A549 (cell line): ENCODE results near the gene PPFIA2. TPM values are rescaled to one million over a fixed set of nuclear protein-coding genes. Genes with fewer than 3 reads are reported as not detected.

Experiments used
- ATAC-seq, 2 experiments: fragments of 200-7000 bp in 1 of 2; fragments of >200 bp in 1 of 2; cut with Nextera tagmentation in 1 of 2; cut with Tn5 transposase in 1 of 2; 3 replicates each; pipeline versions ENCODE4 v1.8.0 to v1.9.1; 2018 to 2020; ENCODE audit warnings: mild to moderate bottlenecking in 1 of 2, moderate library complexity in 1 of 2
- CTCF ChIA-PET: fragments of 300-600 bp; sonication (Branson Sonifier 250); formaldehyde crosslinking; extraction: SDS; loops from one replicate; lab custom pipeline; 2021; ENCODE audit warnings: antibody characterized with exemption, inconsistent platforms; lab: Yijun Ruan, JAX
- POLR2A ChIA-PET: fragments of 350-600 bp; formaldehyde crosslinking; extraction: SDS; loops from one replicate; lab custom pipeline; 2021; ENCODE audit warnings: antibody characterized with exemption, inconsistent platforms; lab: Yijun Ruan, JAX
- DNase-seq, 2 experiments: peaks; one replicate each; pipeline versions ENCODE4 v3.0.0 to v3.0.0-alpha.2; 2011 to 2016; ENCODE audit warnings: low read depth in 1 of 2, low spot score in 1 of 2
- FAIRE-seq: peaks from 2 replicates; lab custom pipeline; 2011; peaks lifted over from hg19 to GRCh38; lab: Jason Lieb, UNC
- H3K27ac ChIP-seq, 2 experiments: fragments of >200 bp; sonication (Bioruptor Twin); formaldehyde crosslinking; 3 replicates each; pipeline ENCODE4 v1.5.1; 2016 to 2017
- H3K4me1 ChIP-seq: fragments of >200 bp; sonication (Bioruptor Twin); formaldehyde crosslinking; 3 replicates; pipeline ENCODE4 v1.6.1; 2016
- H3K4me2 ChIP-seq: fragments of >200 bp; sonication (Bioruptor Twin); formaldehyde crosslinking; 3 replicates; pipeline ENCODE4 v1.6.1; 2016
- H3K4me3 ChIP-seq: fragments of >200 bp; sonication (Bioruptor Twin); formaldehyde crosslinking; 3 replicates; pipeline ENCODE4 v1.5.1; 2016
- H3K9me3 ChIP-seq: fragments of >200 bp; sonication (Bioruptor Twin); formaldehyde crosslinking; 3 replicates; pipeline ENCODE4 v1.6.1; 2016
- BHLHE40 ChIP-seq: IDR thresholded peaks from 2 replicates; pipeline ENCODE4 v1.6.1; 2012; ENCODE audit warnings: low read depth, low read length, inconsistent platforms
- CBX2 ChIP-seq: fragments of 200-600 bp; sonication (generic); IDR thresholded peaks from 2 replicates; pipeline ENCODE4 v1.6.1; 2016; ENCODE audit warnings: low read depth, mild to moderate bottlenecking, borderline replicate concordance
- CHD4 ChIP-seq: fragments of 200-600 bp; sonication (generic); IDR thresholded peaks from 2 replicates; pipeline ENCODE4 v1.6.1; 2016; ENCODE audit warnings: antibody characterized with exemption, mild to moderate bottlenecking, borderline replicate concordance
- HDAC2 ChIP-seq: fragments of 200-600 bp; sonication (generic); IDR thresholded peaks from 2 replicates; pipeline ENCODE4 v1.6.1; 2016
- HEYL ChIP-seq: fragments of 250-450 bp; sonication (Bioruptor Pico); IDR thresholded peaks from 2 replicates; pipeline ENCODE4 v1.8.0; 2021; ENCODE audit warnings: mild to moderate bottlenecking, moderate library complexity
- HOXB13 ChIP-seq: fragments of 250-450 bp; sonication (Bioruptor Pico); IDR thresholded peaks from 2 replicates; pipeline ENCODE4 v1.5.0; 2020; ENCODE audit warnings: low read depth, mild to moderate bottlenecking, moderate library complexity
- JUN ChIP-seq, 2 experiments: fragments of >200 bp; sonication (Bioruptor Twin); formaldehyde crosslinking; IDR thresholded peaks; 2 replicates in 1 of 2; 3 replicates in 1 of 2; pipeline ENCODE4 v1.6.1; 2016 to 2017
- JUNB ChIP-seq: fragments of >200 bp; sonication (Bioruptor Twin); formaldehyde crosslinking; IDR thresholded peaks from 2 replicates; pipeline ENCODE4 v1.6.1; 2016
- KDM1A ChIP-seq: fragments of 200-600 bp; sonication (generic); IDR thresholded peaks from 2 replicates; pipeline ENCODE4 v1.6.1; 2016; ENCODE audit warnings: low read depth, mild to moderate bottlenecking
- NFE2L2 ChIP-seq: fragments of 150-350 bp; conservative IDR thresholded peaks from 2 replicates; pipeline ENCODE4 v1.6.1; 2014; ENCODE audit warnings: low read length
- NPAS2 ChIP-seq: fragments of 250-450 bp; sonication (Bioruptor Pico); IDR thresholded peaks from 2 replicates; pipeline ENCODE4 v1.8.0; 2022; ENCODE audit warnings: mild to moderate bottlenecking, moderate library complexity, borderline replicate concordance
- POLR2A ChIP-seq: IDR thresholded peaks from 2 replicates; pipeline ENCODE4 v1.6.1; 2012; ENCODE audit warnings: mild to moderate bottlenecking, low read length
- RAD21 ChIP-seq, 2 experiments: fragments of >200 bp in 1 of 2; sonication (Bioruptor Twin) in 1 of 2; formaldehyde crosslinking in 1 of 2; IDR thresholded peaks in 1 of 2; conservative IDR thresholded peaks in 1 of 2; 2 replicates in 1 of 2; 3 replicates in 1 of 2; pipeline ENCODE4 v1.6.1; 2012 to 2018; ENCODE audit warnings: inconsistent platforms in 1 of 2
- SREBF2 ChIP-seq: fragments of 450-650 bp; IDR thresholded peaks from 2 replicates; pipeline ENCODE4 v1.6.1; 2014; ENCODE audit warnings: mild to moderate bottlenecking, moderate library complexity
- ZC3H11A ChIP-seq: fragments of 450-650 bp; IDR thresholded peaks from 2 replicates; pipeline ENCODE4 v1.6.1; 2014; ENCODE audit warnings: antibody characterized with exemption, mild to moderate bottlenecking
- ZSCAN20 ChIP-seq: fragments of 250-450 bp; sonication (Bioruptor Pico); IDR thresholded peaks from 2 replicates; pipeline ENCODE4 v1.8.0; 2022; ENCODE audit warnings: mild to moderate bottlenecking, moderate library complexity
- WGBS: methylation state at CpG from one replicate; pipeline ENCODE4 v1.1.6; 2017; ENCODE audit errors: missing lambda C conversion rate; 5-methylcytosine and 5-hydroxymethylcytosine counted together
- polyA plus RNA-seq, 4 experiments: library from polyadenylated mRNA; depleted of rRNA in 3 of 4; stranded (reverse); fragments of >200 nt; fragmentation: RNase III in 1 of 4; extraction: RNeasy Plus Mini Kit Qiagen cat#74134 plus additional on column Dnase treatment in 1 of 4; gene quantifications; 2 replicates in 3 of 4; 3 replicates in 1 of 4; pipeline ENCODE4 v1.2.3, GENCODE V29; 2011 to 2017
- TF ChIP-seq, protein P1 (sequence below): fragments of 450-650 bp; IDR thresholded peaks from 2 replicates; pipeline ENCODE4 v1.6.1; 2014; ENCODE audit warnings: antibody characterized with exemption
- TF ChIP-seq, protein P2 (sequence below): fragments of >200 bp; sonication (Bioruptor Twin); formaldehyde crosslinking; IDR thresholded peaks from 3 replicates; pipeline ENCODE4 v1.5.1; 2016
- TF ChIP-seq, protein P3 (sequence below): IDR thresholded peaks from 2 replicates; pipeline ENCODE4 v1.6.1; 2012; ENCODE audit warnings: low read depth, borderline replicate concordance
- TF ChIP-seq, protein P4 (sequence below): fragments of 150-350 bp; IDR thresholded peaks from 2 replicates; pipeline ENCODE4 v1.6.1; 2014; ENCODE audit warnings: low read depth, mild to moderate bottlenecking, low read length
- TF ChIP-seq, protein P5 (sequence below): IDR thresholded peaks from 2 replicates; pipeline ENCODE4 v1.6.1; 2012
- TF ChIP-seq, protein P6 (sequence below): fragments of 200-600 bp; sonication (generic); IDR thresholded peaks from 2 replicates; pipeline ENCODE4 v1.6.1; 2016; ENCODE audit warnings: antibody characterized with exemption, mild to moderate bottlenecking, moderate library complexity

The PPFIA2 gene
- polyA plus RNA-seq, 2 of the 4 experiments (the other 2 are of a cell fraction) = not detected

DNA sequence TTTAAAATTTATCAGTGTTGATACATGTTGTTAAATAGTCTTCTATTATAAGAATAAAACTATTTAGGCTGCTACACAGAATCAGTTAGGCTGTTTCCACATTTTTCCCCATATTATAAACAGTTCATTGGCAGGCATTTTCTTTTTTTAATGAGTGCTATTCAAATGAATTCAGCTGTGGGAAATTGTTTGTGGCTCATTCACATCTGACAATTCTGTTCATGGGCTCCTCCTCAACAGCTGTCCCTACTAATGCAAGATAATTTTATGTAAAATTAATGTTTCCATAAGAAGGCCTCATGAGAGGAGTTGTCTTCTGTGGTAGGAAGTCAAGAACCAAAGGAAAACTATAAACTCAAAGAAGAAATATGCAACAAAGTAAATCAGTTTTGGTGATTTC is 218.0 kb downstream of the PPFIA2 start:
- no peak overlapping the region for H3K4me2 ChIP-seq
- ChIA-PET POLR2A (no interaction called here), CTCF (no interaction called here)
- H3K27ac ChIP-seq = no peak overlapping the region
- FAIRE-seq = no peak
- DNase-seq = no peak
- TF ChIP-seq ZSCAN20 (CRISPR knock-in tag) (no peak), HDAC2 (no peak)
- TF ChIP-seq, protein P1, sequence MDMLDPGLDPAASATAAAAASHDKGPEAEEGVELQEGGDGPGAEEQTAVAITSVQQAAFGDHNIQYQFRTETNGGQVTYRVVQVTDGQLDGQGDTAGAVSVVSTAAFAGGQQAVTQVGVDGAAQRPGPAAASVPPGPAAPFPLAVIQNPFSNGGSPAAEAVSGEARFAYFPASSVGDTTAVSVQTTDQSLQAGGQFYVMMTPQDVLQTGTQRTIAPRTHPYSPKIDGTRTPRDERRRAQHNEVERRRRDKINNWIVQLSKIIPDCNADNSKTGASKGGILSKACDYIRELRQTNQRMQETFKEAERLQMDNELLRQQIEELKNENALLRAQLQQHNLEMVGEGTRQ = no peak
- no peaks in the 10 kb centered on the region for H3K9me3 ChIP-seq
- H3K4me1 ChIP-seq = no peaks in the 10 kb centered on the region
- no peak overlapping the region for H3K4me3 ChIP-seq
- ATAC-seq = no peak

DNA sequence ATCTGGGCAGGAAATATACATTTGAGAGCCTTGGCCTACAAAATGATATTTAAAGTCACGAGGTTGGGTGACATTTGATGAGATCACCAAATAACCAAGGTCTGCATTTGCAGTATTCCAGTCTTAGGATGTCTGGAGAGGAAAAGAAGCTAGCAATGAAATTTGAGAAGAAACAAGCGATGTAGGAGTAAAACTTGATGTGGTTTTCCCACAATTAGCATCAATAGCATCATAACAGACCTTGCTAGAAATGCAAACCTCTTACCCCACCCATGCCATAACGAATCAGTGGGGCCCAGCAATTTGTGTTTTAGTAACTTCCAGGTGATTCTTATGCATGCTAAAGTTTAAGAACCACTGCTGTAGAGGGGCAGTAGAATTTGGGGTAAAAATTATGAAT is 219.9 kb downstream of the PPFIA2 start:
- DNase-seq (no peak), FAIRE-seq (no peak), ATAC-seq (no peak)
- ChIA-PET CTCF (no interaction called here), POLR2A (no interaction called here)
- no peaks in the 10 kb centered on the region for H3K4me1 ChIP-seq
- 6% methylated on average over 3 of the region's 3 CpGs for WGBS
- no peak overlapping the region for H3K4me3 ChIP-seq
- H3K9me3 ChIP-seq = no peaks in the 10 kb centered on the region
- no peak overlapping the region for H3K27ac ChIP-seq
- TF ChIP-seq BHLHE40 (no peak), POLR2A (no peak), NPAS2 (CRISPR knock-in tag) (no peak), JUN (IDR thresholded peaks at IDR 0.05) (no peak), SREBF2 (no peak), ZC3H11A (no peak), JUNB (no peak), HOXB13 (no peak), CBX2 (no peak), HEYL (no peak), CHD4 (no peak), ZSCAN20 (CRISPR knock-in tag) (no peak), NFE2L2 (no peak), KDM1A (no peak), RAD21 (conservative IDR thresholded peaks at IDR 0.05 in 1 of 2, IDR thresholded peaks at IDR 0.05 in 1 of 2) (no peak)
- TF ChIP-seq, protein P2, sequence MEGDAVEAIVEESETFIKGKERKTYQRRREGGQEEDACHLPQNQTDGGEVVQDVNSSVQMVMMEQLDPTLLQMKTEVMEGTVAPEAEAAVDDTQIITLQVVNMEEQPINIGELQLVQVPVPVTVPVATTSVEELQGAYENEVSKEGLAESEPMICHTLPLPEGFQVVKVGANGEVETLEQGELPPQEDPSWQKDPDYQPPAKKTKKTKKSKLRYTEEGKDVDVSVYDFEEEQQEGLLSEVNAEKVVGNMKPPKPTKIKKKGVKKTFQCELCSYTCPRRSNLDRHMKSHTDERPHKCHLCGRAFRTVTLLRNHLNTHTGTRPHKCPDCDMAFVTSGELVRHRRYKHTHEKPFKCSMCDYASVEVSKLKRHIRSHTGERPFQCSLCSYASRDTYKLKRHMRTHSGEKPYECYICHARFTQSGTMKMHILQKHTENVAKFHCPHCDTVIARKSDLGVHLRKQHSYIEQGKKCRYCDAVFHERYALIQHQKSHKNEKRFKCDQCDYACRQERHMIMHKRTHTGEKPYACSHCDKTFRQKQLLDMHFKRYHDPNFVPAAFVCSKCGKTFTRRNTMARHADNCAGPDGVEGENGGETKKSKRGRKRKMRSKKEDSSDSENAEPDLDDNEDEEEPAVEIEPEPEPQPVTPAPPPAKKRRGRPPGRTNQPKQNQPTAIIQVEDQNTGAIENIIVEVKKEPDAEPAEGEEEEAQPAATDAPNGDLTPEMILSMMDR = no peak
- TF ChIP-seq, protein P3, sequence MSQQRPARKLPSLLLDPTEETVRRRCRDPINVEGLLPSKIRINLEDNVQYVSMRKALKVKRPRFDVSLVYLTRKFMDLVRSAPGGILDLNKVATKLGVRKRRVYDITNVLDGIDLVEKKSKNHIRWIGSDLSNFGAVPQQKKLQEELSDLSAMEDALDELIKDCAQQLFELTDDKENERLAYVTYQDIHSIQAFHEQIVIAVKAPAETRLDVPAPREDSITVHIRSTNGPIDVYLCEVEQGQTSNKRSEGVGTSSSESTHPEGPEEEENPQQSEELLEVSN = no peak
- TF ChIP-seq, protein P4, sequence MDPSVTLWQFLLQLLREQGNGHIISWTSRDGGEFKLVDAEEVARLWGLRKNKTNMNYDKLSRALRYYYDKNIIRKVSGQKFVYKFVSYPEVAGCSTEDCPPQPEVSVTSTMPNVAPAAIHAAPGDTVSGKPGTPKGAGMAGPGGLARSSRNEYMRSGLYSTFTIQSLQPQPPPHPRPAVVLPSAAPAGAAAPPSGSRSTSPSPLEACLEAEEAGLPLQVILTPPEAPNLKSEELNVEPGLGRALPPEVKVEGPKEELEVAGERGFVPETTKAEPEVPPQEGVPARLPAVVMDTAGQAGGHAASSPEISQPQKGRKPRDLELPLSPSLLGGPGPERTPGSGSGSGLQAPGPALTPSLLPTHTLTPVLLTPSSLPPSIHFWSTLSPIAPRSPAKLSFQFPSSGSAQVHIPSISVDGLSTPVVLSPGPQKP = no peak
- TF ChIP-seq, protein P5, sequence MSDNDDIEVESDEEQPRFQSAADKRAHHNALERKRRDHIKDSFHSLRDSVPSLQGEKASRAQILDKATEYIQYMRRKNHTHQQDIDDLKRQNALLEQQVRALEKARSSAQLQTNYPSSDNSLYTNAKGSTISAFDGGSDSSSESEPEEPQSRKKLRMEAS = no peak
- TF ChIP-seq, protein P6, sequence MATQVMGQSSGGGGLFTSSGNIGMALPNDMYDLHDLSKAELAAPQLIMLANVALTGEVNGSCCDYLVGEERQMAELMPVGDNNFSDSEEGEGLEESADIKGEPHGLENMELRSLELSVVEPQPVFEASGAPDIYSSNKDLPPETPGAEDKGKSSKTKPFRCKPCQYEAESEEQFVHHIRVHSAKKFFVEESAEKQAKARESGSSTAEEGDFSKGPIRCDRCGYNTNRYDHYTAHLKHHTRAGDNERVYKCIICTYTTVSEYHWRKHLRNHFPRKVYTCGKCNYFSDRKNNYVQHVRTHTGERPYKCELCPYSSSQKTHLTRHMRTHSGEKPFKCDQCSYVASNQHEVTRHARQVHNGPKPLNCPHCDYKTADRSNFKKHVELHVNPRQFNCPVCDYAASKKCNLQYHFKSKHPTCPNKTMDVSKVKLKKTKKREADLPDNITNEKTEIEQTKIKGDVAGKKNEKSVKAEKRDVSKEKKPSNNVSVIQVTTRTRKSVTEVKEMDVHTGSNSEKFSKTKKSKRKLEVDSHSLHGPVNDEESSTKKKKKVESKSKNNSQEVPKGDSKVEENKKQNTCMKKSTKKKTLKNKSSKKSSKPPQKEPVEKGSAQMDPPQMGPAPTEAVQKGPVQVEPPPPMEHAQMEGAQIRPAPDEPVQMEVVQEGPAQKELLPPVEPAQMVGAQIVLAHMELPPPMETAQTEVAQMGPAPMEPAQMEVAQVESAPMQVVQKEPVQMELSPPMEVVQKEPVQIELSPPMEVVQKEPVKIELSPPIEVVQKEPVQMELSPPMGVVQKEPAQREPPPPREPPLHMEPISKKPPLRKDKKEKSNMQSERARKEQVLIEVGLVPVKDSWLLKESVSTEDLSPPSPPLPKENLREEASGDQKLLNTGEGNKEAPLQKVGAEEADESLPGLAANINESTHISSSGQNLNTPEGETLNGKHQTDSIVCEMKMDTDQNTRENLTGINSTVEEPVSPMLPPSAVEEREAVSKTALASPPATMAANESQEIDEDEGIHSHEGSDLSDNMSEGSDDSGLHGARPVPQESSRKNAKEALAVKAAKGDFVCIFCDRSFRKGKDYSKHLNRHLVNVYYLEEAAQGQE = no peak
- no peak overlapping the region for H3K4me2 ChIP-seq
